ENCODE measurements around the gene MGAT2. TPM values are rescaled to one million over a fixed set of nuclear protein-coding genes. Genes with fewer than 3 reads are reported as not detected.

The MGAT2 gene
- total RNA-seq, 3 donors from 2014 or later = 28.7 to 64.5 (median 34.6) TPM

DNA sequence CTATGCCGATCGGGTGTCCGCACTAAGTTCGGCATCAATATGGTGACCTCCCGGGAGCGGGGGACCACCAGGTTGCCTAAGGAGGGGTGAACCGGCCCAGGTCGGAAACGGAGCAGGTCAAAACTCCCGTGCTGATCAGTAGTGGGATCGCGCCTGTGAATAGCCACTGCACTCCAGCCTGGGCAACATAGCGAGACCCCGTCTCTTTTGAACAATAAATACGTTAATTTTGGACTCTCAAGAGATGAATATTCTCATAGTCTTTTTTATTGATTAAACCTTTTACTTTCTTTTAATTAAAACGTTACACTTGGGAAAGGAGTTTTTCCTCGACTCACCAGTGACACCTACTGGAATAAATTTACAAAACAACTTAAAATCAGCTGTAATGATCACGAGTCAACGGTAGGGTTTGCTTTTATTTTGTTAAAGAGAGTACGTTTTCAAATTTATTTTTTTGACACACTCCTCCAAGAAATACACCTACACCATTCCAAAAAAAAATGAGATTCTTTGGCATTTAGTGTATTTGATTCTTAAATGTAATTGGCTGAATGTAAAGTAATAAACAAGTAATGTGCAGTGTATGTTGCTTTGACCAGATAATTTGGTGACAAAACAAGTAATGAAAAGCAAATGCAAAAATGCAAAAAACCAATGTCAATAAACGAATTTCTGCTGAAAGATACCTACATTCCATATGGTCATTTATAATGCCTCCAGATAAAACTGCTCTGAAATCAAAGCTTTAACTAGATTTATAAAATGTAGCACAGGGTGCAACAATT, 33.7 kb upstream of the MGAT2 start:
- Histone ChIP-seq H3K9me3 (no peaks in the 10 kb centered on the region), H3K4me1 (ENCODE audit: low read depth) (peaks cover 14% of the 10 kb centered on the region), H3K4me3 (no peak overlapping the region), H3K36me3 (ENCODE audit: low read depth) (peaks cover 4% of the 10 kb centered on the region)
- DNase-seq (peak in 2 of 3 donors; percentile 52 to 53), ATAC-seq (peak; percentile 64)
- intact Hi-C loops (cut with DNase I, micrococcal nuclease) = no loop called here
- peak; percentile 61 for TF ChIP-seq CTCF (IDR thresholded peaks at IDR 0.05)

- DNase-seq (no peak), ATAC-seq (no peak)
- intact Hi-C loops (cut with DNase I, micrococcal nuclease) = no loop called here
Observed at GRCh38 chr14:49589387-49589786, 31.2 kb upstream of the MGAT2 start.

GRCh38 chr14:49593016-49593415, 27.6 kb upstream of the MGAT2 start:
- Histone ChIP-seq H3K4me3 (no peak overlapping the region), H3K4me1 (ENCODE audit: low read depth) (peaks cover 23% of the 10 kb centered on the region), H3K36me3 (ENCODE audit: low read depth) (no peaks in the 10 kb centered on the region), H3K9me3 (no peaks in the 10 kb centered on the region)
- no peak for TF ChIP-seq CTCF (IDR thresholded peaks at IDR 0.05)
- intact Hi-C loops (cut with DNase I, micrococcal nuclease) = no loop called here
- DNase-seq = no peak
- no peak for ATAC-seq

More at GRCh38 chr14:49589387-49589786, 31.2 kb upstream of the MGAT2 start:
- H3K9me3 ChIP-seq = no peaks in the 10 kb centered on the region
- no peak for TF ChIP-seq CTCF (IDR thresholded peaks at IDR 0.05)
- peaks cover 4% of the 10 kb centered on the region for H3K36me3 ChIP-seq (ENCODE audit: low read depth)
- H3K4me1 ChIP-seq (ENCODE audit: low read depth) = peaks cover 15% of the 10 kb centered on the region
- H3K4me3 ChIP-seq = no peak overlapping the region

DNA sequence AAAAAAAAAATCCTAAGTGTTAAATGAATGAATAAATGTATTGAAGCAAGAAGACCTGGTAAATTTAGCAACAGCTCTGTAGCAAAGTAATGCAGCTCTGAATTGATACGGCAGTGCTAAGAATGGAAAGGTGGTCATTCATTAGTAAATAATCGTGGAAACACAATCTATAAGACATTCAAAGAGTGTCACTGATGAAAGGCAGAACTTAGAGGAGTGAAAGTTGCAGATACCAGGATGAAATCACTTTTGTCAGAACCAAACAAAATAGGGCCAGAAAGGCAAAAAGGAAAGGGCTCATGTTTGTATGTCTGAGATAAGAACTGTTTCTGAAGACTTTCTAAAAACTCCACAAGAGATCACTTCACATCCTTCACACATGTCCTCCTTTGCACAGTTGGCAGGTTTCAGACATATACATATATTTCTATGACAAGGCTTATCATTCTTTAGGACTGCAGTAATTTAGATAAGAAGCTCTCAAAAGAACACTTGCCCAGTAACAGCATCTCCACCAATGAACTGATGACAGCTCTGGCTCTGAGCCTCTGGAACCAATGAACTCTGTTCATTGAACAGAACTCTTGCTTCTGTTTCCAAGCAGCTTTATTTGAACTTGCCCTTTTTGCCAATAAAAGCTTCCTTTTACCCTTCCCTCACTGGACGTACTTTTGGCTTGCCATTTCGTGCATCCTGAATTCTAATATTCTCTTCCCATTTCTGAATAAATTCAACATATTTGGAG, 26.1 kb upstream of the MGAT2 start:
- Histone ChIP-seq H3K9me3 (no peaks in the 10 kb centered on the region), H3K4me3 (no peak overlapping the region), H3K36me3 (ENCODE audit: low read depth) (no peaks in the 10 kb centered on the region), H3K4me1 (ENCODE audit: low read depth) (peaks cover 23% of the 10 kb centered on the region)
- TF ChIP-seq CTCF (IDR thresholded peaks at IDR 0.05) = no peak
- DNase-seq (peak in 1 of 3 donors; percentile 80), ATAC-seq (peak; percentile 62)
- intact Hi-C loops (cut with DNase I, micrococcal nuclease) = no loop called here

DNA sequence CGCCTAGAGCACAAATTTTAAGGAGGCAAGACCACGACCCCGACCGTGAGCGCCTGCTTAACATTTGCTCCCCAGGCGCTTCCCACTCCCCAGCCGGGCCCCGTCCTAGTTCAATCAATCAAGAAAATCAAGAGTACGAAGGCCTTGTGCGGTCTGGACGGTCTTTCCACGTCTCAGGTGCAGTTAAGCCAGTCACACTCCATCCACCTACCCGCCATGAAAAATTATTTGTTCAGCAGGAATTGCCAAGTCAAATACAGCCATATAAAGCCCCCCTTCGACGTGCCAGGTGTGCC, 22.5 kb upstream of the MGAT2 start:
- Histone ChIP-seq H3K36me3 (ENCODE audit: low read depth) (no peaks in the 10 kb centered on the region), H3K9me3 (no peaks in the 10 kb centered on the region), H3K4me1 (ENCODE audit: low read depth) (peaks cover 23% of the 10 kb centered on the region), H3K4me3 (peak overlapping the region; percentile 78)
- DNase-seq (peak in 1 of 3 donors; percentile 61), ATAC-seq (peak; percentile 3)
- intact Hi-C loops (cut with DNase I, micrococcal nuclease) = no loop called here
- no peak for TF ChIP-seq CTCF (IDR thresholded peaks at IDR 0.05)

Measured in mucosa of descending colon (tissue), 3 donors.